Thyroid gland (tissue), 4 donors: ENCODE data around the gene POU6F2.

Experiments used
- POLR2A ChIP-seq, 2 donors: fragments of 450-650 bp; IDR thresholded peaks; one replicate each; pipeline ENCODE4 v1.6.1; 2017; ENCODE audit warnings: antibody characterized with exemption in 2 of 2, mild to moderate bottlenecking in 2 of 2, moderate library complexity in 1 of 2
- TF ChIP-seq, protein P1 (sequence below), 6 experiments: fragments of 200-600 bp in 3 of 6; fragments of 450-650 bp in 3 of 6; sonication (generic) in 3 of 6; IDR thresholded peaks; one replicate each; pipeline ENCODE4 v1.5.1; 2016 to 2019; ENCODE audit warnings: antibody characterized with exemption in 6 of 6, mild to moderate bottlenecking in 2 of 6, inconsistent platforms in 1 of 6, moderate library complexity in 1 of 6

DNA sequence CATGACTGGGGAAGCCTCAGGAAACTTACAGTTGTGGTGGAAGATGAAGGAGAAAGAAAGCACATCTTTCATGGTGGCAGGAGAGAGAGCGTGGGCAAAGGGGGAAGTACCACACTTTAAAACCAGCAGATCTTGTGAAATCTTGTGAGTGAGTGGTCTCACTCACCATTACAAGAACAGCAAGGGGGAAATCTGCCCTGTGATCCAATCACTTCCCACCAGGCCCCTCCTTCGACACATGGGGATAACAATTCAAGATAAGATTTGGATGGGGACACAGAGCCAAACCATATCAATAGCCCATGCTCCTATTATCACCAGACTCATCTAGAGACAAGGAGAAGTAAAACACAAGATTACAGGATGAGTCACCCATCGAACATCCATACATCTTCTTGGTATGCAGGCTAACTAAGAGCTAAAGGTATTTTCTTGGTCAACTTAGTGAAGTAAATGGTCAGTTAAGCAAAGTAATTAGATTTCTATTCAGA, 533.2 kb downstream of the POU6F2 start:
- TF ChIP-seq, protein P1, sequence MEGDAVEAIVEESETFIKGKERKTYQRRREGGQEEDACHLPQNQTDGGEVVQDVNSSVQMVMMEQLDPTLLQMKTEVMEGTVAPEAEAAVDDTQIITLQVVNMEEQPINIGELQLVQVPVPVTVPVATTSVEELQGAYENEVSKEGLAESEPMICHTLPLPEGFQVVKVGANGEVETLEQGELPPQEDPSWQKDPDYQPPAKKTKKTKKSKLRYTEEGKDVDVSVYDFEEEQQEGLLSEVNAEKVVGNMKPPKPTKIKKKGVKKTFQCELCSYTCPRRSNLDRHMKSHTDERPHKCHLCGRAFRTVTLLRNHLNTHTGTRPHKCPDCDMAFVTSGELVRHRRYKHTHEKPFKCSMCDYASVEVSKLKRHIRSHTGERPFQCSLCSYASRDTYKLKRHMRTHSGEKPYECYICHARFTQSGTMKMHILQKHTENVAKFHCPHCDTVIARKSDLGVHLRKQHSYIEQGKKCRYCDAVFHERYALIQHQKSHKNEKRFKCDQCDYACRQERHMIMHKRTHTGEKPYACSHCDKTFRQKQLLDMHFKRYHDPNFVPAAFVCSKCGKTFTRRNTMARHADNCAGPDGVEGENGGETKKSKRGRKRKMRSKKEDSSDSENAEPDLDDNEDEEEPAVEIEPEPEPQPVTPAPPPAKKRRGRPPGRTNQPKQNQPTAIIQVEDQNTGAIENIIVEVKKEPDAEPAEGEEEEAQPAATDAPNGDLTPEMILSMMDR (IDR thresholded peaks at IDR 0.05): no peak
- TF ChIP-seq POLR2A (IDR thresholded peaks at IDR 0.05): no peak
